ENCODE measurements around the gene SOAT2.
"Not testable (repeated sequence)": the region's sequence is repeated elsewhere in the genome, so short reads cannot be mapped to it uniquely, and the experiment has no call there.

The SOAT2 gene

DNA sequence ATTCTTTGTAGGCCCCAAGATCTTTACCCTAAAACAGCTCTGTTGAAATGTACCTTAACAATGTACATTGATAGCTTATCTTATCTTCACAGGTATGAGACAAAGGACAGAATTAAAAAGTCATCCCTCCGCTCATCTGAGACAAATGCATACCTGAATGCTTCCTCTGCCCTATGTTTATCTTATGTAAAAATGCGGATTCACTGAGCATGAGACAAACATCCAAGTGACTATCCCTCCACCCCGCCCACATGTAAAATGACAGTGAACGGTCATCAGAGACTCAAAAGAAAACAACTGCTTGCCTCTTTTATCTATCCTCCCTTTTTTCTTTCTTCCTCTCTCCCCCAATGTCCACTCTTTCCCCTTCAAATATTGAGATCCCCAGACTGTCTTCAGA is 40.1 kb downstream of the SOAT2 start:
- no peak for DNase-seq (ENCODE audit: low spot score)

DNA sequence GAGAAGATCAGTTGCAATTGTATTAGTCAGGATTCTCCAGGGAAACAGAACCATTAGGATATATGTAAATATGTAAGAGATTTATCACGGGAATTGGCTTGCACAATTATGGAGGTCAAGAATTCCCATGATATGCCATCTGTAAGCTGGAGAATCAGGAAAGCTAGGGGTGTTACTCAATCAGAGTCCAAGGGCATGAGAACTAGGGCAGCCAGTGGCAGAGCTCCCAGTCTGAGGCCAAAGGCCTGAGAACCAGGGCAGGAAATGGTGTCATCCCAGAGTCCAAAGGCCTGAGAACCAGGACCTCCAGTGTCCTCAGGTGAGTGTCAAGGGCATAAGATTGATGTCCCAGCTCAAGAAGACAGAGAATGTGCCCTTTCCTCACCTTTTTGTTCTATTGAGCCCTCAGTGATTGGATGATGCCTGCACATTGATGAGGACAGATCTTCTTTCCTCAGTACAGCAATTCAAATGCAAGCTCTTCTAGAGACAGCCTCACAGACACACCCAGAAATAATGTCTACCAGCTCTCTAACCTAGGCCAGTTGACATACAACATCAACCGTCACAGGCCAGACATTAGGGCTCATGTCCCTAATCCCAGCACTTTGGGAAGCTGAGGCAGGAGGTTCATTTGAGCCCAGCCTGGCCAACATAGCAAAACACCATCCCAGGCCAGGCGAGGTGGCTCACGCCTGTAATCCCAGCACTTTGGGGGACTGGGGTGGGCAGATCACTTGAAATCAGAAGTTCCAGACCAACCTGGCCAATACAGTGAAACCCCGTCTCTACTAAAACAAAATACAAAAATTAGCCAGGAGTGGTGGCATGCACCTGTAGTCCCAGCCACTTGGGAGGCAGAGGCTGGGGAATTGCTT is 42.3 kb downstream of the SOAT2 start:
- DNase-seq (ENCODE audit: low spot score), result no peak

DNA sequence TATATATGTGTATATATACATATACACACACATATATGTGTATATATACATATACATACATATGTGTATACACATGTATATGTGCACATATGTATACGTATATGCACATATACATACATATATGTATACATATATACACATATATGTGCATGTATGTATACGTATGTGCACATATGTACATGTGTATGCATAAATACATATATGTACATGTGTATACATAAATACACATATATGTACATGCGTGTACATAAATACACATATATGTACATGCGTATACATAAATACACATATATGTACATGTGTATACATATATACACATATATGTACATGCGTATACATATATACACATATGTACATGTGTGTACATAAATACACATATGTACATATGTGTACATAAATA is 43.9 kb downstream of the SOAT2 start:
- no peak for DNase-seq (ENCODE audit: low spot score)

DNA sequence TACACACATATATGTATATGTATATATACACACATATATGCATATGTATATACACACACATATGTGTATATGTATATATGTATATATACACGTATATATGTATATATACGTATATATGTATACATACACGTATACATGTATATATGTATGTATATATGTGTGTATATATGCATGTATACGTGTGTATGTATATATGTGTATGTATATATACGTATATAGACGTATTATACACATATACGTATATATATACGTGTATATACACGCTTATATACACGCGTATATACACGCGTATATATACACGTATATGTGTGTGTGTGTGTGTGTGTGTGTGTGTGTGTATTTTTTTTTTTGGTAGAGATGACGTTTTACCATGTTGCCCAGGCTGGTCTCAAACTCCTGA is 44.4 kb downstream of the SOAT2 start:
- DNase-seq (ENCODE audit: low spot score), result no peak

DNA sequence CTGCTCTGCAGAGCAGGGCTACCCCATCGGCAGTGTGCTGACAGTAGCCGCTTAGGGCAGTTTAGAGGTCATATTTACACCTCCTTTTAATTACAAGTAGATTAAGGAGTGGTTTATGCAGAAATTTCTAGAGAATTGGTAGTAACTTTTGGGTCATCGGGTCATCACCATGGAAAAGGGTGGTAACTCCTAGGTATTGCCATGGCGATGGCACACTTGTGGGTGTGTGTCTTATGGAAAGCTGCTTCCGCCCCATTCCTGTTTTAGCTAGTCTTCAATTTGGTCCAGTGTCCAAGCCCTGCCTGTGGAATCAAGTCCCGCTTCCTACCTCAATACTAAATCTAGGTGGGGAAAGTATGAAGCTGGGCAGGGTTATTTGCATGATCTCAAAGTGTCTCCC is 47.8 kb downstream of the SOAT2 start:
- no peak for DNase-seq (ENCODE audit: low spot score)

DNA sequence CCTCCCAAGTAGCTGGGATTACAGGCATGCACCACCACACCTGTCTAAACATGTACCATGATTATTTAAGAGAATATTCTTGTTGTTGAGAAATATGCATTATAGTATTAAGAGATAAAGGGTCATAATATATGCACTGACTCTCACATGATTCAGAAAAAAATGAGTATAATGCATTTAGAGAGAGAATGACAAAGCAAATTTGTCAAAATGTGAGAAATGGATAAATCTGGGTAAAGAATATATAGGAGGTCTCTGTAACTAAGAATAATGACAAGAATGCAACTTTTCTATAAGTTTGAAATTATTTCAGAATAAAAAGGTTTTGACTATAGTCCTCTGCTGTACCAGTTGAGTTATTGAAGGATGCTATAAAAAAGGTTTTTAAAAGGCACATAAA is 49.1 kb downstream of the SOAT2 start:
- DNase-seq (ENCODE audit: low spot score), result no peak

DNA sequence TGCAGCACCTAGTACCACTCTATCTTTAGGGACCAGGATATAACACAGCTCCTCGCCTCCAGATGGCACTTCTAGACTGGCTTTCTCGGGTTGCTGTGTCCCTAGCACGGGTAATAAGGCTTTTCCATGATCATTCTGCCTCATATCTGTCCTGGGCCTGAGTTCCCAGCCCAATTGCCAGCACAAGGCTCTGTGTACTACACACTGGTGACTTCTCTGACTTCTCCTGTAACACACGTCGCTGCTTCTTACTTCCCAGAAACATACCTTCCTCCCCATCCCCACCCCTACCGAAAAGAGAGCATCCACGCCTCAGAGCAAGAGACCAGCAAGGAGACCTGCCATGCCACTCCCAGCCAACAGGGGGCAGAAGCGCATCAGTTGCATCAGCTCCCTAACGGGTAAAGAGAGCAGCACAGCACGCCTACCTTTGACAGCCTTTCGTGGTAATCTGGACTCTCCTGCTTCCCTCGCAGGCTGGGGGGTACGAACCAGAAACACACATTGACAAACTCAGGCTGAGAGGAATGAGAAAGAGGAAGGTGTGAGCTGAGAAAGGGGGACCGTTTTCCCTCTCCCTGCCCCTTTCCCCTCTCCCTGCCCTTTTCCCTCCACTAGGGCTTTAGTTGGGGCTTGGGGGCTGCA is 56.0 kb downstream of the SOAT2 start:
- peak; percentile 90 for DNase-seq (ENCODE audit: low spot score)

DNA sequence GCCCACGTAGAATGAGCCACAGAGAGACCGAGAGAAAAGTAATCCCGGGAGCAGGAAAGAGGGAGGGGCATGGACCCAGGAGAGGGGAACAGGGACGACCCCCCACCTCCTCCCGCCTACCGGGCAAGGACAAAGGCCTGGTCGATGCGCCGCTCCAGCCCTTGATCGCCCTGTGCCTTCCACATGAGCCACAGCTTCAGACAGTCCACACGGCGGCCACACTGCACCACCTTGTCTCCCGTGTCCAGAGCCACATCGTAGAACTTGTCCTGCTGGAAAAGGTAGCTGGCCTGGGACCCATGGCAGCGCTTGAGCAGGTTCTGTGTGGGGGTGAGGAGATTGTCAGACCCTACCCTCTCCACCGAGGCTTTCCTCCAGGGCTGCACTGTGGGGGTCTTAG is 56.7 kb downstream of the SOAT2 start:
- DNase-seq (ENCODE audit: low spot score), result no peak

DNA sequence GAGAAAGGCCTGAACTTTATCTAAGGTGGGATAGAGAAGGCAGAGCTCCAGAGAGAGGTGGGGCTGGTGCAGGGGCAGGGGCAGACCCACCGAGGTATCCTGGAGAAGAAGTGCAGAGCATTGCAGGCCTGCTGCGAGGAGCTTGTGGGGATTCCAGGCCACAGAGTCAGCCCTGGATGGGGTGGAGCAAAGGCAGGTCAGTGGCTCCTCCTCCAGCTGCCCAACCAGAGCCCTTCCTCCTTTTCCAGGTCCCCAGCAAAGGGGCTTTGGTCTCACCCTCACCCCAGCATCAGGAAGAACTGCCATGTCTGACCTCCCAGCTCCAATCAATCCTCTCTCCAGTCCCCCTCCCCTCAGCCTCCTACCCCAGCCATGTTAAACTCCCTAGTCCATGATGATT is 57.4 kb downstream of the SOAT2 start:
- DNase-seq (ENCODE audit: low spot score), result no peak

DNA sequence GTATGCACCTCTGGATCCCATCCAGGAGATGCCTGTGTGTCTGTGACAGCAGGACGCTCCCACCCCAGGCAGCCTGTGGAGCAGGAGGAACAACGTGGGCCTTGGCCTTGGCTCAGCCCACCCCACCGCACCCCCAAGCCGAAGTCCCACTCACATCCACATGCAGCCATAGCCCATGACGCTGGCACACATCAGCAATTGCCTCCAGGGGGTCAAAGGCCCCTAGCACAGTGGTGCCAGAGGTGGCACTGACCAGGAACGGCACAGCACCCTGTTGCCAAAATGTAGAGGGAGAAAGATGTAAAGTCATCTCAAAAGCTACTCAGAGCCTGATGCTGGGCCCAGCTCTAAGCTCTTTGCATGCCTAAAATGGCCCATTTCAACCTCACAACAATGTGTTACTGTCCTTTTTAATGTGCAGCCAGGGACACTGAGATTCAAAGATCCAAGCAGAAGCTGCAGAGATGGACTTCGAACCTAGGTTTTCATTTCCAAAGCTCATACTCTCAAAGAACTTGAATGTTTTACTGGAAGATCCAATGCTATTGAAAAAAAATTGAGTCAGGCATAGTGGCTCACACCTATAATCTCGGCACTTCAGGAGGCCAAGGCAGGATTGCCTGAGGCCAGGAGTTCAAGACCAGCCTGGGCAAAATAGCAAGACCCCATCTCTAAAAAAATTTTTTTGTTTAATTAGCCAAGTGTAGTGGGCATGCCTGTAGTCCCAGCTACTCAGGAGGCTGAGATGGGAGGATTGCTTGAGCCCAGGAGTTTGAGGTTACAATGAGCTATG is 58.0 kb downstream of the SOAT2 start:
- DNase-seq (ENCODE audit: low spot score), result no peak

DNA sequence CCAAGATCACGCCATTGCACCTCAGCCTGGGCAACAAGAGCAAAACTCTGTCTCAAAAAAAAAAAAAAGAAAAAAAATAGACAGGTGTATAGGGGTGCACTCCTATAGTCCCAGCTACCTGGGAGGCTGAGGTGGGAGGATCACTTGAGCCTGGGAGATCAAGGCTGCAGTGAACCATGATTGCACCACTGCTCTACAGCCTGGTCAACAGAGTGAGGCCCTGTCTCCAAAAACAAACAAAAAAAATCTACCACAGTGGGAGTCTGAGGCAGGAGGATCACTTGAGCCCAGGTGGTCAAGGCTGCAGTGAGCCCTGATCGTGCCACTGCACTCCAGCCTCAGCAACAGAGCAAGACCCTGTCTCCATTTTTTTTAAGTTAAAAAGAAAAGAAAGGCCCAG is 59.7 kb downstream of the SOAT2 start:
- DNase-seq (ENCODE audit: low spot score), result not testable (repeated sequence)

DNA sequence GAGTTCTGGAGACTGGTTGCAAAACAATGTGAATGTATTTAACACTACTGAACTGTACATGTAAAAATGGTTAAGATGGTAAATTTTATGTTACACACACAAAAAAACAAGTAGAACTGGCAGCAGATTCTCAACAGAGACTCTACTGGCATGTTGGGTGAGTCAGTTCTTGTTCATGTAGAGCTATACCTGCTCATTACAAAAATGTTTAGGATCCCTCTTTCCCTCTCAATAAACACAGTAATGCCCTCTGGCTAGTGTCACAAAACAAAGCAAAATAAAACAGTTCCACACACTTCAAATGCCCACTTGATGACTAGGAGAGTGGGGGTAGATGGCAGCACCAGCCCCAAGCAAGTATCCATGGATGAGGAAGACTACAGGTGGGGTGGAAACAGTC is 63.6 kb downstream of the SOAT2 start:
- DNase-seq (ENCODE audit: low spot score), result no peak

DNA sequence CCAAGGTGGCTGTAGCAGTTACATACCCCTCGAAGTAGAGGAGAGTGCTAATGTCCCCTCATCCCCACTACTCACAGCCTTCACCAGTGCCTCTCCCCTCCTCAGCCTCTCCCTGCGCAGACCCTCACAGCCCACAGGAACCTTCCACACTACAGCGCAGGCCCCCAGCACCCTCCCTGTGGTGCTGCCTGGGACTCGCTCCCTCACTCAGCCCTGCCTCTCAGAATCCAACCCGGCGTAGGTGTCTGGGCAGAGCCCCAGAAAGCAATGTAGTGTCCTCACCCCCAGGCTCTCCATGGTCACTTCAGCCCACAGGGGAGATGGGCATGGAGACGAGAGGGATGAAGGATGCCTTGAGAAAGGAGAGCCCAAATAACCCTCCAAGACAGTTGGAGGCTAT is 66.4 kb downstream of the SOAT2 start:
- DNase-seq (ENCODE audit: low spot score), result no peak

DNA sequence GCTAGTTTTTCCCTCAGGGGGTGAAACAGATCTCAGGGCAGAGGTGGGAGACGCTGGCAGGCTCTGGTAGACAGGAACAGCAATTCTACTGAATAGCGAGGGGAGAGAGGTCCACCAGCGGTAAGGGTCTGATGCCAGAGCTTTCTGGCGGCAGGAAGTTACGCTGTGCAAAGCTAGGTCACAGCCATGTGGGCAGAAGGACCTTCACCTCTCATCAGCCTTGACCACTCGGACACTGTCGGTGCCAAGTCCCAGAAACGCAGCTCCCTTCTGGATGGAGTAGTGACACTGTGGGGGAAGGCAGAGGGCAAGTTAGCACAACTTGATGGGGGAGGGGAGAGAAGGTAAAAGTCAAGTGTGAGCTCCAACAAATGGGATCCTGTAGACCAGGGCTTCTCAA is 66.9 kb downstream of the SOAT2 start:
- no peak for DNase-seq (ENCODE audit: low spot score)

DNA sequence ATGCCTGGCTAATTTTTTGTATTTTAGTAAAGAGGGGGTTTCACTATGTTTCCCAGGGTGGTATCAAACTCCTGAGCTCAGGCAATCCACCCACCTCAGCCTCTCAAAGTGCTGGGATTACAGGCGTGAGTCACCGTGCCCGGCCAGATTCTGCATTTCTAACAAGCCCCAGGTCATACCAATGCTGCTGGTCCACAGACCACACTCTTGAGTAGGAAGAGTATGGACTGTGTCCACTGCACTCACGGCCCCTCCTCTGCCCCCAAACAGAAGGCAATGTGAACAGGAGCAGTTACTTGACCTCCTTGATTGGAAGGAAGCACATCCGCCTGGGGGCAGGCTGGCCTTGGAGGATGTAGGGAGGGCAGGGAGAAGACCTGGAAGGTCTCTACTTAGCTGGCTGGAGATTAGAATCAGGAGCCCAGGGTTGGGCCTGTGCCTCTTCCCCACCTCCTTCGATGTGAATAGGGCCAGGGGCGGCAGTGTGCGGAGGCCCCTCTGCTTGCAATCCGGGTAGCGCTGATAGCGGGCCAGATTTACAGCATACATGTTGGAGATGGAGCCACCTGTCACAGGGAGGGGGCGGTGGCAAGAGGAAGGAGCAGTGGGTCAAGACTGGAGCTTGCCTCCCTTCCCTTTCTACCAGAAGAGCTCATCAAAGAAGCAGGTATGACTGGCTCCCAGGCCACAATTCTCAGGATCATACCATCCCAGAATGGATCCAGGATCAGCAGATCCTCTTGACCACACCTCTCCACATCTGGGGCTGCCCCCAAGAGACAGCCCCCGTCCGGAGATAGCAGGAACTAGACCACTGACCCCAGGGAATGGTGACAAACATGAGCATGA is 67.8 kb downstream of the SOAT2 start:
- DNase-seq (ENCODE audit: low spot score), result no peak

DNA sequence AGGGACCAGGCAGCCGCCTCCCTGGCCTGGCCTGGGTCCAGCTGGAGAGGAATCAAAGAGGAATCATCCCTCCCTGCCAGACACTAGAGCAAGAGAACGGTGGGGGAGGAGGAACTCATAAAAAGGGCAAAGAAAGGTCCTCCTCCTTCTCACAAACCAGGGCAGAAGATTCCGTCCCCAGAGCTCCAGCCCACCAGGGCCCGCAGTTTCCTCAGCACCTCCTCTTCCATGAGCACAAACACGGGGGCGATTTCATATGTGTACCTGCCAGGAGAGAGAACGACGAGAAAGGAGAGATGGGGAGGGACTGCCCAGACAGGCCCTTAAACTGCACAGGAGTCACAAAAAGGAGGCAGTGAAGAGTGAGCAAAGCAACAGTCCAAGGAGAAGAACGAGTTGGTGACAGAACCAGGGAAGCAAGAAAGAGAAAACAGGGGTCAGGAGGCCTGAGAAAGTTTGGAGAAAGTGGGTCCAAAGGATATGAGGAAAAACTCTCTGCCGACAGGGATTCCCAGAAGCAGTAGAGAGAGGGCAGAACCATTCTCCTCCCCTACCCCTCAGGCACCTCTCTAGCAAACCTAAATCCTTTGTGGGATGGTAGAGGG is 68.5 kb downstream of the SOAT2 start:
- DNase-seq (ENCODE audit: low spot score), result no peak

DNA sequence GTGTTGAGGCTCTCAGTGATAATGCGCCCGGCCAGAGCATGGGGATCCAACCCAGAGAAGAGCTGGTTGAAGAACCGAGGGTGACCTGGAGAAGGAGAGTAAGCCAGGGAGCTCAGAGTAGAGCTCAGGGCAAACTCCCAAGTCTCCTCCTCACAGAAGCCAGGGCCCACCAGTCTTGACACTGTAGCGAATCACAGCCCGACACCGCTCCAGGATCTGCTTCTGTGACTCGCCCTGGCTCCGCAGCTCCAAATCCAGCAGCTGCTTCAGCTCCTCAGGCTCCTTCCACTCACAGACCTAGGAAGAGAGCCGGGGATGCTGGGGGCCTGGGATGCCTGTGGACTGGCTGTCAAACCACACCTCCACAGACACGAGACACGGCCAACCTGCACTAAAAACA is 69.1 kb downstream of the SOAT2 start:
- no peak for DNase-seq (ENCODE audit: low spot score)

DNA sequence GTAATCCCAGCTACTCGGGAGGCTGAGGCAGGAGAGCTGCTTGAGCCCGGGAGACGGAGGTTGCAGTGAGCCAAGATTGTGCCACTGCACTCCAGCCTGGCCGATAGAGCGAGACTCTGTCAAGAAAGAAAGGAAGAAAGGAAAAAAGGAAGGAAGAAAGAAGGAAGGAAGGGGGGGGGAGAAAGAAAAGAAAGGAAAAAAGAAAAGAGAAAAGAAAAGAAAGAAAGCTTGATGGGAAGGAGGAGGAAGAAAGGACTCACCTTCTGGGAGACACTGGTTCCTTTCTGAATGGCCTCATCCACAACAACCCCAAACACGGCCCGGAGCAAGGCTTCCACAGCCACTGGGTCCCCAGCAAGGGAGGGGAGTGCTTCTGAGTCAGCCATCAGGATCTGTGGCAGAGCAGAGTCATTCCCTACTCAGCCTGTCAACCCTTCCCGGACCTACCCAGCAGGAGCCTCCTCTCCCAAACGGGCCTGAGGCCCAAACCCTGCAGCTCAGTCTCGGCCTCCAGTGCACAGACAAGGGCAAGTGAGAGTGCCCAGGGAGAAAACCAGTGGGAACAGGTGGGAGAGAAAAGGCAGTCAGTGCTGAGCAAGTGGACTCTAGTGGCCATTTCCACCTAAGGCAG is 69.9 kb downstream of the SOAT2 start:
- no peak for DNase-seq (ENCODE audit: low spot score)
